Measurements from ENCODE around the gene SLC25A47.
A peak's percentile ranks its signal among the peaks of the same experiment; 100 is the strongest.

SLC25A47 gene

GRCh38 chr14:100350986-100351385 is 27.8 kb downstream of the SLC25A47 start:
- H3K36me3 Mint-ChIP-seq (ENCODE audit: low read depth), result peaks cover 55% of the 10 kb centered on the region
- H3K27ac Mint-ChIP-seq, result no peak overlapping the region
- H3K4me3 Mint-ChIP-seq, result no peak overlapping the region
- H3K27me3 Mint-ChIP-seq (ENCODE audit: low read depth), result no peaks in the 10 kb centered on the region
- peaks cover 7% of the 10 kb centered on the region for H3K4me1 Mint-ChIP-seq (ENCODE audit: low read depth)
- no peaks in the 10 kb centered on the region for H3K9me3 Mint-ChIP-seq

DNA sequence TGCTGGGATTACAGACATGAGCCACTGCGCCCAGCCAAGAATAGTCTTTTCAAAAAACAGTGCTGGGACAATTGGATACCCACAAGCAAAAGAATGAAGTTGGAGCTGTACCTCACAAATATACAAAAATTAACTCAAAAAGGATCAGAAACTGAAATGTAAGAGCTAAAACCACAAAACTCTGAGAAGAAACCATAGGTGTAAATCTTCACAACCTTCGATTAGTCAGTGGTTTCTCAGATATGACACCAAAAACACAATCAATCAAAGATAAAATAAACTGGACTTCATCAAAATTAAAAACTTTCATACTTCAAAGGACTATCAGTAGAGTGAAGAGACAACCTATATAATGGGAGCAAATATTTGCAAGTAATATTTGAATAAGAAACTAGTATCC is 35.3 kb downstream of the SLC25A47 start:
- Mint-ChIP-seq H3K27me3 (ENCODE audit: low read depth) (no peaks in the 10 kb centered on the region), H3K9me3 (no peaks in the 10 kb centered on the region), H3K27ac (peak overlapping the region; percentile 6), H3K4me3 (no peak overlapping the region), H3K4me1 (ENCODE audit: low read depth) (peaks cover 24% of the 10 kb centered on the region), H3K36me3 (ENCODE audit: low read depth) (peaks cover 64% of the 10 kb centered on the region)

DNA sequence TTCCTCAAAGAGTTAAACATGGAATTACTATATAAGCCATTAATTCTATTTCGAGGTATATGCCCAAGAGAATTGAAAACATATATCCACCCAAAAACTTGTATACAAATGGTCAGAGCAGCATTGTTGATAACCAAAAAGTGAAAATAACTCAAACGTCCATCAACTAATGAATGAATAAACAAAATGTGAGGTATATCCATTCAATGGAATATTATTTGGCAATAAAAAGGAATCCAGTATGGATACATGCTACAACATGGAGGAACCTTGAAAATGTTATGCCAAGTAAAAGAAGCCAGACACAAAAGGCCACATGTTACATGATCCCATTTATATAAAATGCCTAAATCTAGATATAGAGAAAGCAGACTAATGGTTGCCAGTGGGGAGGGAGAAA is 36.0 kb downstream of the SLC25A47 start:
- peaks cover 24% of the 10 kb centered on the region for H3K4me1 Mint-ChIP-seq (ENCODE audit: low read depth)
- no peak overlapping the region for H3K27ac Mint-ChIP-seq
- H3K36me3 Mint-ChIP-seq (ENCODE audit: low read depth), result peaks cover 63% of the 10 kb centered on the region
- no peak overlapping the region for H3K4me3 Mint-ChIP-seq
- no peaks in the 10 kb centered on the region for H3K9me3 Mint-ChIP-seq
- no peaks in the 10 kb centered on the region for H3K27me3 Mint-ChIP-seq (ENCODE audit: low read depth)

DNA sequence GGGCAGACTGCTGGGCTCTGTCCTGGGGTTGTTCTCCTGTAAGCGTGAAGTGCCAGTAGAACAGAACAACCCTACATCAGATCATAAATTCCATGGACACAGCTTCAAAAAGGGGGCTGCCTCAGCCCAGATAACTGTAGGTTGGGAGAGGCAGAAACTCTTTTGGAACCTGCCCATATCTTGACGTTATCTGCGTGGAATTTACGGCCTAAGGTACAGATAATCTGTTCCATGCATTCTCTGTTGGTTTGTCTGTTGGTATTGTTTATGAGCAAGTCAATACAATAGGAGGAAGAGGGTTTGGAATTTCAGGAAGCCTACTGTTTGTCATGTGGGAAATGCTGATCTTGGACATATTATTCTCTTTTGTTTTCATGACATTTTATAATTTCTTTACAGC is 36.7 kb downstream of the SLC25A47 start:
- H3K27me3 Mint-ChIP-seq (ENCODE audit: low read depth), result no peaks in the 10 kb centered on the region
- no peak overlapping the region for H3K27ac Mint-ChIP-seq
- peaks cover 21% of the 10 kb centered on the region for H3K4me1 Mint-ChIP-seq (ENCODE audit: low read depth)
- peaks cover 60% of the 10 kb centered on the region for H3K36me3 Mint-ChIP-seq (ENCODE audit: low read depth)
- no peaks in the 10 kb centered on the region for H3K9me3 Mint-ChIP-seq
- no peak overlapping the region for H3K4me3 Mint-ChIP-seq

DNA sequence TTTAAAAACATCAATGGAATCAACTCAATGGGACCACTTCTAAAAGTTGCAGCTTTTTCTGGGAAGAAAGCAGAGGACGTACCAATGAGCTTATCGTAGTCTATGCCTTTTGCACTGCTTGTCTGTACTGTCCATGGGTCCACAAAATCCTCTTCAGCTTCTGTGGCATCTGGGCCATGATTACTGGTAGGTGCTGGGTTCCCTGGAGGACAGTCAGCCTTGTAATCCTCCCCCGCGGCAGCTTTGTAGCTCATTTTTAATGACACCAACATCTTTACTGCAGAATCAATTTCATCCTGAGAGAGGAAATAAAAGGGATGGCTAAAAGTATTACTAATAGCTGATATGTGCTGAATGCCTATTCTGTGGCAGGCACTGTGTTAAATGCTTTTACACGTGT is 38.5 kb downstream of the SLC25A47 start:
- H3K27ac Mint-ChIP-seq, result no peak overlapping the region
- peaks cover 65% of the 10 kb centered on the region for H3K36me3 Mint-ChIP-seq (ENCODE audit: low read depth)
- H3K27me3 Mint-ChIP-seq (ENCODE audit: low read depth), result no peaks in the 10 kb centered on the region
- H3K4me1 Mint-ChIP-seq (ENCODE audit: low read depth), result peaks cover 25% of the 10 kb centered on the region
- H3K9me3 Mint-ChIP-seq, result no peaks in the 10 kb centered on the region
- no peak overlapping the region for H3K4me3 Mint-ChIP-seq

DNA sequence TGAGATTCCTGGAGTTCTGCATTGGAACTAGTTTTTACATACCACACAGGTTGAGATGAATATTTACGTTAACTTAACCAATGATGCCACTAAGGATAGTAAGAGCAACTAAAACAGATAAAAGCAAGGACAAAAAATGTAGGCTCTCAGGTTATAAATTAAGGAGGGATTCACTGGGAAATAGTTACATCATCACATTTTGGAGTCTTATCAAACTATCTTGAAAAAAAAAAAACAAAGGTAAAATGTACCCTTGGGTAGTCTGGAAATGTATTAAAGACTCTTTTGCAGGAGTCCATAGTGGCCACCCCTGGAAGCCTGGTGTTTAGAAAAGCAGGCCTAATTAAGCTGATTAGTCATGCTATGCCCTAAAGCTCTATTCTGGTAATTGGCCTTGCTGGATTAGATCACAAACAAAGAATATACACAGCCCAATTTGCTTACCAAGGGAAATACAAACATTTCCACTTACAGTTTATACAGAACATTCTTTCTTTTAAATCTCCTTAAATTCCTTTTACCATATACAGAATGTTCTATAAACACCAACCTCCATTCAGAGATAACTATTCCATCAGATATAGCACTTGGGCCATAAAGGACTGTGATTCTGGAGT is 39.3 kb downstream of the SLC25A47 start:
- peaks cover 64% of the 10 kb centered on the region for H3K36me3 Mint-ChIP-seq (ENCODE audit: low read depth)
- H3K27me3 Mint-ChIP-seq (ENCODE audit: low read depth), result no peaks in the 10 kb centered on the region
- H3K9me3 Mint-ChIP-seq, result no peaks in the 10 kb centered on the region
- no peak overlapping the region for H3K27ac Mint-ChIP-seq
- no peak overlapping the region for H3K4me3 Mint-ChIP-seq
- peaks cover 22% of the 10 kb centered on the region for H3K4me1 Mint-ChIP-seq (ENCODE audit: low read depth)

GRCh38 chr14:100363053-100363452 is 39.9 kb downstream of the SLC25A47 start:
- no peak overlapping the region for H3K27ac Mint-ChIP-seq
- H3K27me3 Mint-ChIP-seq (ENCODE audit: low read depth), result no peaks in the 10 kb centered on the region
- no peaks in the 10 kb centered on the region for H3K9me3 Mint-ChIP-seq
- no peak overlapping the region for H3K4me3 Mint-ChIP-seq
- H3K36me3 Mint-ChIP-seq (ENCODE audit: low read depth), result peaks cover 64% of the 10 kb centered on the region
- H3K4me1 Mint-ChIP-seq (ENCODE audit: low read depth), result peaks cover 27% of the 10 kb centered on the region

DNA sequence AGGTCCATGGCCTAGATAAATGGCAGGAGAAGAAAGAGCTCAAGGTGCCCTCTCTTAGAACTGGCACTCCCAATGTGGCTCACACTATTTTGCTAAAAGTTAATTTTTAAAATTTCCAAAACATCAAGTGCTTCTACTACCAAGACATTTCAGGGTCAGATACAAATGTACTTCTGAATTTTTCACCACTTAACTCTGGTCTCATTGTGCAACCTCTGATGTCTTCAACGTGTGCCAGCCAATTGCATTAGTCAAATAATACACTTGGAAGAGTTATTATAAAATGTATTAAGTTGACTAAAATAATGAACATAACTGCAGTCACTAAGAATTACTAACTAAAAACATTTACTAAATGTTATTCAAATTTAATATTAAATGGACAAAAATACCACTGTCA is 41.3 kb downstream of the SLC25A47 start:
- Mint-ChIP-seq H3K27ac (no peak overlapping the region), H3K9me3 (no peaks in the 10 kb centered on the region), H3K4me1 (ENCODE audit: low read depth) (peaks cover 24% of the 10 kb centered on the region), H3K27me3 (ENCODE audit: low read depth) (no peaks in the 10 kb centered on the region), H3K36me3 (ENCODE audit: low read depth) (peaks cover 60% of the 10 kb centered on the region), H3K4me3 (no peak overlapping the region)

DNA sequence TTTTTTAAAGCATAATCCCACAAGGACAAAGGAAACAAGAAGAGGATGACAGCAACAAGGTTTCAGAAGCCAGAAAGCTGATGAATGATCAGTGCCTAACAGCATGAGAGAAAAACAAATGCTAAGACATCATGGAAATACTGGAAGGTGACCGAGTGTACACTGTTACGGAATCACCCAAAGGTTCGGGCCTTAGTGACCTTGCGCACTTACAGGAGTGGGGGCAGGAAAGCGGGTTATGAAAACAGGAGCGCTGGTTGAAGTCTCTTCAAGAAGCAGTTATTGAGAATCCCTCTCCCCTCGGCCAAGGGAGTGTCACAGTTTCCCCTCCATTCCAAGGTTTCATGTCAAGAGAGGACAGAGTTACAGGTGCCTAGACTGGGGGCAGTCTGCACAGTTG is 42.6 kb downstream of the SLC25A47 start:
- no peak overlapping the region for H3K27ac Mint-ChIP-seq
- no peaks in the 10 kb centered on the region for H3K9me3 Mint-ChIP-seq
- H3K36me3 Mint-ChIP-seq (ENCODE audit: low read depth), result peaks cover 55% of the 10 kb centered on the region
- H3K27me3 Mint-ChIP-seq (ENCODE audit: low read depth), result no peaks in the 10 kb centered on the region
- no peak overlapping the region for H3K4me3 Mint-ChIP-seq
- H3K4me1 Mint-ChIP-seq (ENCODE audit: low read depth), result peaks cover 29% of the 10 kb centered on the region

DNA sequence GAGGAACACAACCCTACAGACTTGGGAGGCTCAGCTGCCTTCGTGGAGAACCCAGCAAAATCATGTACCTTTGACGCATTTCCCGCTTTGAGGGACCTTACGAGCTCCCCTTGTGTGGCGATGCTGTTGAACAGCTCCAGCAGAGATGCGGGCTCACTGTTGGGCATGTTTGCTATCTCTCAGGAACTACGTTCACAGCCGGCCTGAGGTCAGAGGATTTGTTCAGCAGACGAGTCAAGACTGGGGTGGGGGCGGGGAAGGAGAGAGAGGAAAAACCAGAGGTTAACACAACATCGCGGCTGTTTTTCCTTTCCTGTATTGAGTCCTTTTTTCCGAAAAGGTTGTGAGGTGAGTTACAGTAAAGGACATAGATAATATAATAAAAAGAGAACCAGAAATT is 45.9 kb downstream of the SLC25A47 start:
- no peak overlapping the region for H3K27ac Mint-ChIP-seq
- H3K4me3 Mint-ChIP-seq, result no peak overlapping the region
- H3K4me1 Mint-ChIP-seq (ENCODE audit: low read depth), result peaks cover 45% of the 10 kb centered on the region
- H3K36me3 Mint-ChIP-seq (ENCODE audit: low read depth), result peaks cover 52% of the 10 kb centered on the region
- no peaks in the 10 kb centered on the region for H3K9me3 Mint-ChIP-seq
- H3K27me3 Mint-ChIP-seq (ENCODE audit: low read depth), result no peaks in the 10 kb centered on the region

DNA sequence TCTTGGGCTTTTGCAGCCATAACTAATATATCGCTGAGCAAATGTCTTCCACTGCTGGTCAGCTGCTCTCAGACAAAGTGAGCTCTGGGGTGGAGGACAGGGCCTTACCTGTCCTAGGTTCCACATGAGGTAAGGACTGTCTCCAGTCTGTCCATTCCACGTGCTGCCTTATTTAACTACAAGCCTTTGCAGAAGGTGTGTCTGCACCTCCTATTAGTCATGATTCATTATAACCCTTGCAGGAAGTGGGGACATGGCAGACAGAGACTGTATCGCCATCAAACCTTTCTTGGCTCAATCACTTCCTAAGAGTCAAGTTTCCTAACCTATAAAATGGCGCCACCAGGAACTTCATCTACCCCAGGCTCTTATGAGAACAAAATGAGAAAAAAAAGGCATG is 46.9 kb downstream of the SLC25A47 start:
- Mint-ChIP-seq H3K27ac (no peak overlapping the region), H3K27me3 (ENCODE audit: low read depth) (no peaks in the 10 kb centered on the region), H3K4me1 (ENCODE audit: low read depth) (peaks cover 54% of the 10 kb centered on the region), H3K9me3 (no peaks in the 10 kb centered on the region), H3K4me3 (no peak overlapping the region), H3K36me3 (ENCODE audit: low read depth) (peaks cover 54% of the 10 kb centered on the region)

GRCh38 chr14:100371773-100372172 is 48.6 kb downstream of the SLC25A47 start:
- Mint-ChIP-seq H3K27ac (peak overlapping the region; percentile 69), H3K4me1 (ENCODE audit: low read depth) (peaks cover 53% of the 10 kb centered on the region), H3K9me3 (no peaks in the 10 kb centered on the region), H3K36me3 (ENCODE audit: low read depth) (peaks cover 42% of the 10 kb centered on the region), H3K4me3 (peak overlapping the region; percentile 45), H3K27me3 (ENCODE audit: low read depth) (no peaks in the 10 kb centered on the region)

DNA sequence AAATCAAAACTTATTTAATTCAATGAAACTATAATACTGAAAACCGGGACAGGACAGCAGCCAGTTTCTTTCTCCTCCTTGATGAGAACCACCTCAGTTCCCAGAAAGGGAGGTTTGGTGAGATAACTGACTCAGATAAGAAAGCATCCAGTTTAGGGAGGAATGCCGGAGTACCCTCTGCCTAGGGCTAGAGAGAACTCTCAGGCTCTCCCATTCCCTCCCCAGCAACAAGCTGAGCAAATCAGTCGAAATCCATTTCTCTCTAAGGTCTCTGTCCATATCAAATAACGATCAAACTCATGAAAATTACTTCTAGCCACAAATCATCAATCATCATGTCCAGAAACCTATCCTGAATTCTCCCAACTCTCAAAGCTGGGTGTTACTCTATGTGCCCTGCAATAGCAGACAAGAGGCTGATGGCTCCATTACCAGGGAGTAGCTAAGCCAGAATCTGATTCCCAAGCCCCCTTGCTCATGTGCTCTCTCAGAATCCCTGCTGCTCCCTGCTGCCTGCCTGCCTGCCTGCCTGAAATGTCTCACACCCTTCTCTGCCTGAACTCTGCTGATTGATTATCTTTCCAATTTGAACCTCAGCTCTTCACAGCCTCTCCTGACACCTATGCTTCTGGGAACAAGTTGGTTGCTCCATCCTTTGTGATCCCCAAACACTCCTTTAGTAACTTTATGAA is 49.4 kb downstream of the SLC25A47 start:
- Mint-ChIP-seq H3K4me1 (ENCODE audit: low read depth) (peaks cover 54% of the 10 kb centered on the region), H3K27ac (peak overlapping the region; percentile 45), H3K9me3 (no peaks in the 10 kb centered on the region), H3K36me3 (ENCODE audit: low read depth) (peaks cover 37% of the 10 kb centered on the region), H3K27me3 (ENCODE audit: low read depth) (no peaks in the 10 kb centered on the region), H3K4me3 (peak overlapping the region; percentile 51)

- peak overlapping the region; percentile 95 for H3K27ac Mint-ChIP-seq
- H3K4me3 Mint-ChIP-seq, result peak overlapping the region; percentile 91
- no peaks in the 10 kb centered on the region for H3K9me3 Mint-ChIP-seq
- H3K36me3 Mint-ChIP-seq (ENCODE audit: low read depth), result peaks cover 24% of the 10 kb centered on the region
- no peaks in the 10 kb centered on the region for H3K27me3 Mint-ChIP-seq (ENCODE audit: low read depth)
- H3K4me1 Mint-ChIP-seq (ENCODE audit: low read depth), result peaks cover 45% of the 10 kb centered on the region
Measured at GRCh38 chr14:100374270-100374669, 51.1 kb downstream of the SLC25A47 start.

DNA sequence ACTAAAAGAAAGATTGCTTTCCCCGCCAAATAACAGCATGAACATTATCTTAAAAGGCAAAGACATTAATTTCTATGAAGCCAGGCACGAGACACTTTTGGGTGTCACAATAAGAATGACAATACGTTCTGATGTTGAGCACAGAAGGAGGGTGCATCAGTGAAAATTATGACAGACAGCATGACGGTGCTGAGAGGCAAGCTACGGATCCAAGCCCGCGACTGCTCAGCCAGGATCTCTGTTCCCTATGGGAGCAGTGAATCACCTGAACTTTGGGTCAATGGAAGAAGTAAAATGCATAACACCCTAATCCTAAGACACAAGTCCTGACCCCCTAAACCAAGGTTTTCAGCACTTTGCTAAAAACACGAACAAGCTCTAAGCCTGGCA is 51.7 kb downstream of the SLC25A47 start:
- Mint-ChIP-seq H3K27me3 (ENCODE audit: low read depth) (no peaks in the 10 kb centered on the region), H3K9me3 (no peaks in the 10 kb centered on the region), H3K36me3 (ENCODE audit: low read depth) (peaks cover 24% of the 10 kb centered on the region), H3K27ac (peak overlapping the region; percentile 95), H3K4me3 (peak overlapping the region; percentile 91), H3K4me1 (ENCODE audit: low read depth) (peaks cover 42% of the 10 kb centered on the region)
